Stimulated activated CD8-positive, alpha-beta memory T cell treated with anti-CD3 and anti-CD28 coated beads, Interleukin-2, amount 100 ng/mL, for 48 hours (primary cell): ENCODE measurements around the gene ST6GAL1.
"Not testable (repeated sequence)": the region's sequence is repeated elsewhere in the genome, so short reads cannot be mapped to it uniquely, and the experiment has no call there.

ENCODE experiments used
- DNase-seq, 2 donors: peaks; one replicate each; pipeline ENCODE4 v3.0.0-alpha.2; 2020; ENCODE audit warnings: low read depth in 2 of 2

The ST6GAL1 gene

GRCh38 chr3:186994000-186994955, 64.0 kb downstream of the ST6GAL1 start:
- no peak for DNase-seq

- no peak for DNase-seq
These were observed 66.0 kb downstream of the ST6GAL1 start for GRCh38 chr3:186996356-186996755.

GRCh38 chr3:186997061-186997460, 66.7 kb downstream of the ST6GAL1 start:
- DNase-seq, result no peak

GRCh38 chr3:186997473-186997939, 67.2 kb downstream of the ST6GAL1 start:
- DNase-seq, result no peak

- no peak for DNase-seq
These were observed 68.6 kb downstream of the ST6GAL1 start for GRCh38 chr3:186998937-186999368.

GRCh38 chr3:187000711-187001151, 70.4 kb downstream of the ST6GAL1 start:
- no peak for DNase-seq

GRCh38 chr3:187002915-187003314, 72.6 kb downstream of the ST6GAL1 start:
- no peak for DNase-seq

- DNase-seq, result no peak
These were observed 75.6 kb downstream of the ST6GAL1 start for GRCh38 chr3:187005827-187006481.

GRCh38 chr3:187006864-187007630, 76.7 kb downstream of the ST6GAL1 start:
- DNase-seq, result no peak

GRCh38 chr3:187010382-187010781, 80.1 kb downstream of the ST6GAL1 start:
- not testable (repeated sequence) for DNase-seq

GRCh38 chr3:187011915-187012314, 81.6 kb downstream of the ST6GAL1 start:
- DNase-seq, result no peak

GRCh38 chr3:187012609-187013051, 82.3 kb downstream of the ST6GAL1 start:
- DNase-seq, result no peak

- DNase-seq, result no peak
These were observed 82.9 kb downstream of the ST6GAL1 start for GRCh38 chr3:187013159-187013716.

- DNase-seq, result no peak
These were observed 84.1 kb downstream of the ST6GAL1 start for GRCh38 chr3:187014417-187014864.

- no peak for DNase-seq
These were observed 85.7 kb downstream of the ST6GAL1 start for GRCh38 chr3:187015903-187016638.

- no peak for DNase-seq
These were observed 86.5 kb downstream of the ST6GAL1 start for GRCh38 chr3:187016639-187017345.

- no peak for DNase-seq
These were observed 87.3 kb downstream of the ST6GAL1 start for GRCh38 chr3:187017511-187018230.

GRCh38 chr3:187019542-187020072, 89.3 kb downstream of the ST6GAL1 start:
- no peak for DNase-seq

GRCh38 chr3:187020376-187020775, 90.0 kb downstream of the ST6GAL1 start:
- DNase-seq, result no peak
